Fibroblast of the aortic adventitia (primary cell): Measurements from ENCODE around the gene EYA4. TPM values are rescaled to one million over a fixed set of nuclear protein-coding genes. Genes with fewer than 3 reads are reported as not detected.

Source experiments
- DNase-seq: peaks from one replicate; pipeline ENCODE4 v3.0.0-alpha.2; 2010; ENCODE audit warnings: low read depth
- H3K4me3 ChIP-seq: 2 replicates; pipeline ENCODE4 v1.5.1; 2011; ENCODE audit warnings: low read depth, mild to moderate bottlenecking, control low read depth, low read length, moderate library complexity
- CTCF ChIP-seq: IDR thresholded peaks from 2 replicates; pipeline ENCODE4 v1.5.1; 2011; ENCODE audit warnings: mild to moderate bottlenecking, low read length, control low read depth, inconsistent platforms; ENCODE audit not compliant: insufficient read depth
- total RNA-seq: library from RNA; depleted of rRNA; stranded (reverse); fragments of >200 nt; gene quantifications from 2 replicates; pipeline ENCODE4 v1.2.3, GENCODE V29; 2012; ENCODE audit warnings: low replicate concordance

The EYA4 gene
- total RNA-seq, 1 donor = 5.7 TPM

GRCh38 chr6:133424359-133424758 lies 183.2 kb downstream of the EYA4 start:
- TF ChIP-seq CTCF = no peak
- H3K4me3 ChIP-seq = no peak overlapping the region
- DNase-seq = no peak

- DNase-seq = no peak
- TF ChIP-seq CTCF = no peak
- H3K4me3 ChIP-seq = no peak overlapping the region
Observed at GRCh38 chr6:133426038-133426437, 184.9 kb downstream of the EYA4 start.

DNA sequence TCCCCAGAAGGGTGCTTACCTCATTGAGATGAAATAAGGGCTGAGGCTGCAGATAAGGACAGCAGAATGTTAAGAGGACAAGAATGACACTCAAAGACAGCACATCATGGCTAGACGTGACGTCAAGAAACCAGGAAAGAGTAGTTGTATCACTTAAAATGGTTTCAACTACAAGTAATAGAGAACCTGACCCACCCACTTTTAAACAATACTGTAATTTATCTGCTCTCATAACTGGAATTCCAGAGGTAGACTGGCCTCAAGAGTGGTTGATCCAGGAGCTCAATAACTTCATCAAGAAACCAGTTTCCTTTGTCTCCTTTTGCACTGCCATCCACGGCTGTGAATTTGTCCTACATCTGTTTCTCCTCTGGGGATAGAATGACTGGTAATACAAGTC lies 187.1 kb downstream of the EYA4 start:
- no peak overlapping the region for H3K4me3 ChIP-seq
- TF ChIP-seq CTCF = no peak
- DNase-seq = peak; percentile 32

- no peak overlapping the region for H3K4me3 ChIP-seq
- TF ChIP-seq CTCF = no peak
- DNase-seq = no peak
Observed at GRCh38 chr6:133430530-133430929, 189.4 kb downstream of the EYA4 start.

GRCh38 chr6:133431031-133431430 lies 189.9 kb downstream of the EYA4 start:
- no peak for DNase-seq
- no peak overlapping the region for H3K4me3 ChIP-seq
- TF ChIP-seq CTCF = no peak

GRCh38 chr6:133432021-133432989 lies 191.1 kb downstream of the EYA4 start:
- TF ChIP-seq CTCF = no peak
- no peak overlapping the region for H3K4me3 ChIP-seq
- no peak for DNase-seq
